GM23338 (cell line): ENCODE data around the gene PIGS. TPM values are rescaled to one million over a fixed set of nuclear protein-coding genes. Genes with fewer than 3 reads are reported as not detected.

Experiments used
- ATAC-seq: fragments of 200-7000 bp; cut with Tn5 transposase; 3 replicates; pipeline ENCODE4 v1.9.1; 2020
- DNase-seq: peaks from one replicate; pipeline ENCODE4 v3.0.0-alpha.2; 2015; ENCODE audit warnings: low spot score
- H2AFZ ChIP-seq: fragments of 200-600 bp; sonication (generic); 2 replicates; pipeline ENCODE4 v1.8.0; 2016; ENCODE audit warnings: antibody characterized with exemption, mild to moderate bottlenecking, moderate library complexity
- H3F3A ChIP-seq: fragments of 200-600 bp; sonication (generic); replicated peaks from 2 replicates; pipeline ENCODE4 v1.8.0; 2017; ENCODE audit warnings: antibody characterized with exemption, mixed run types, low read depth
- H3K27ac ChIP-seq: fragments of 200-600 bp; sonication (generic); 2 replicates; pipeline ENCODE4 v1.6.1; 2016; ENCODE audit warnings: low read depth
- H3K27me3 ChIP-seq: fragments of 200-600 bp; sonication (generic); 2 replicates; pipeline ENCODE4 v1.8.0; 2016; ENCODE audit warnings: mild to moderate bottlenecking, mixed run types, moderate library complexity; ENCODE audit not compliant: insufficient read depth
- H3K36me3 ChIP-seq: fragments of 200-600 bp; sonication (generic); 2 replicates; pipeline ENCODE4 v1.8.0; 2016; ENCODE audit warnings: mild to moderate bottlenecking; ENCODE audit not compliant: insufficient read depth
- H3K4me1 ChIP-seq: fragments of 200-600 bp; sonication (generic); 2 replicates; pipeline ENCODE4 v1.8.0; 2016; ENCODE audit warnings: mild to moderate bottlenecking, moderate library complexity; ENCODE audit not compliant: insufficient read depth
- H3K4me2 ChIP-seq: fragments of 200-600 bp; sonication (generic); 2 replicates; pipeline ENCODE4 v1.7.1; 2017; ENCODE audit warnings: mixed run types
- H3K4me3 ChIP-seq: fragments of 200-600 bp; sonication (generic); 2 replicates; pipeline ENCODE4 v1.6.1; 2016; ENCODE audit warnings: mixed run types
- H3K79me2 ChIP-seq: fragments of 200-600 bp; sonication (generic); replicated peaks from 2 replicates; pipeline ENCODE4 v1.8.0; 2017; ENCODE audit warnings: mild to moderate bottlenecking; ENCODE audit not compliant: insufficient read depth
- H3K9me2 ChIP-seq: fragments of 200-600 bp; sonication (generic); 2 replicates; pipeline ENCODE4 v1.8.0; 2017; ENCODE audit not compliant: insufficient read depth
- H4K20me1 ChIP-seq: fragments of 200-600 bp; sonication (generic); replicated peaks from 2 replicates; pipeline ENCODE4 v1.8.0; 2017; ENCODE audit warnings: mild to moderate bottlenecking; ENCODE audit not compliant: insufficient read depth
- H3K27ac Mint-ChIP-seq: 2 replicates; pipeline ENCODE4 v1.8.0; 2020; ENCODE audit warnings: inconsistent platforms, mild to moderate bottlenecking, moderate library complexity, mixed read lengths
- H3K27me3 Mint-ChIP-seq: 3 replicates; pipeline ENCODE4 v1.8.0; 2022; ENCODE audit warnings: low read depth, mild to moderate bottlenecking, moderate library complexity, mixed read lengths, inconsistent platforms; ENCODE audit not compliant: insufficient read depth, poor library complexity
- H3K36me3 Mint-ChIP-seq: 3 replicates; pipeline ENCODE4 v1.8.0; 2021; ENCODE audit warnings: low read depth, mild to moderate bottlenecking, inconsistent platforms, moderate library complexity, mixed read lengths
- H3K4me1 Mint-ChIP-seq: 3 replicates; pipeline ENCODE4 v1.8.0; 2020; ENCODE audit warnings: mild to moderate bottlenecking, inconsistent platforms, mixed read lengths
- H3K4me3 Mint-ChIP-seq: 3 replicates; pipeline ENCODE4 v1.8.0; 2021; ENCODE audit warnings: moderate library complexity, mild to moderate bottlenecking, inconsistent platforms, mixed read lengths
- H3K9me3 Mint-ChIP-seq: 3 replicates; pipeline ENCODE4 v1.8.0; 2020; ENCODE audit warnings: moderate library complexity, mild to moderate bottlenecking, inconsistent platforms, mixed read lengths
- CREB1 ChIP-seq: fragments of 250-450 bp; sonication (Bioruptor Pico); IDR thresholded peaks from 2 replicates; pipeline ENCODE4 v1.5.0; 2020; ENCODE audit warnings: low read depth, mild to moderate bottlenecking, moderate library complexity
- EZH2 ChIP-seq: fragments of 200-600 bp; sonication (generic); IDR thresholded peaks from one replicate; pipeline ENCODE4 v1.8.0; 2017; ENCODE audit warnings: antibody characterized with exemption, mild to moderate bottlenecking, low read depth; ENCODE audit not compliant: unreplicated experiment
- EZH2phosphoT487 ChIP-seq: fragments of 200-600 bp; sonication (generic); IDR thresholded peaks from one replicate; pipeline ENCODE4 v1.8.1; 2018; ENCODE audit warnings: antibody characterized with exemption; ENCODE audit not compliant: unreplicated experiment
- JUNB ChIP-seq: IDR thresholded peaks from one replicate; pipeline ENCODE4 v1.6.1; 2016; ENCODE audit warnings: antibody characterized with exemption; ENCODE audit not compliant: unreplicated experiment
- POLR2AphosphoS5 ChIP-seq: IDR thresholded peaks from 2 replicates; pipeline ENCODE4 v1.6.1; 2016; ENCODE audit warnings: antibody characterized with exemption, low read depth
- STAT1 ChIP-seq: IDR thresholded peaks from one replicate; pipeline ENCODE4 v1.6.1; 2016; ENCODE audit warnings: antibody characterized with exemption; ENCODE audit not compliant: unreplicated experiment
- ZNF331 ChIP-seq: fragments of 250-450 bp; sonication (Bioruptor Pico); IDR thresholded peaks from 2 replicates; pipeline ENCODE4 v1.5.0; 2020; ENCODE audit warnings: low read depth, mild to moderate bottlenecking, moderate library complexity
- polyA plus RNA-seq: library from polyadenylated mRNA; unstranded; fragments of >200 nt; fragmentation: Nextera tagmentation; extraction: Ambion mirVana; gene quantifications from 2 replicates; pipeline ENCODE4 v1.2.1, GENCODE V29; 2016
- total RNA-seq: library from RNA; depleted of rRNA; stranded (reverse); fragments of >200 nt; shearing (Covaris generic); gene quantifications from 2 replicates; pipeline ENCODE4 v1.2.3, GENCODE V29; 2014
- TF ChIP-seq, protein P1 (sequence below): IDR thresholded peaks from one replicate; pipeline ENCODE4 v1.6.1; 2018; ENCODE audit warnings: antibody characterized with exemption; ENCODE audit not compliant: unreplicated experiment
- TF ChIP-seq, protein P2 (sequence below): IDR thresholded peaks from 2 replicates; pipeline ENCODE4 v1.6.1; 2016; ENCODE audit warnings: antibody characterized with exemption
- TF ChIP-seq, protein P3 (sequence below), 2 experiments: fragments of 200-600 bp in 1 of 2; sonication (generic) in 1 of 2; conservative IDR thresholded peaks; 2 replicates each; pipeline versions ENCODE4 v1.5.1 to v1.6.1; 2016 to 2017; ENCODE audit warnings: antibody characterized with exemption in 2 of 2, low read depth in 2 of 2, mild to moderate bottlenecking in 2 of 2, moderate library complexity in 1 of 2
- TF ChIP-seq, protein P4 (sequence below): fragments of 250-450 bp; sonication (Bioruptor Pico); IDR thresholded peaks from 2 replicates; pipeline ENCODE4 v1.5.0; 2020; ENCODE audit warnings: mild to moderate bottlenecking, moderate library complexity

Gene PIGS
- total and polyA plus RNA-seq, 2 experiments from 2014 or later: 16.4 to 53.2 TPM

DNA sequence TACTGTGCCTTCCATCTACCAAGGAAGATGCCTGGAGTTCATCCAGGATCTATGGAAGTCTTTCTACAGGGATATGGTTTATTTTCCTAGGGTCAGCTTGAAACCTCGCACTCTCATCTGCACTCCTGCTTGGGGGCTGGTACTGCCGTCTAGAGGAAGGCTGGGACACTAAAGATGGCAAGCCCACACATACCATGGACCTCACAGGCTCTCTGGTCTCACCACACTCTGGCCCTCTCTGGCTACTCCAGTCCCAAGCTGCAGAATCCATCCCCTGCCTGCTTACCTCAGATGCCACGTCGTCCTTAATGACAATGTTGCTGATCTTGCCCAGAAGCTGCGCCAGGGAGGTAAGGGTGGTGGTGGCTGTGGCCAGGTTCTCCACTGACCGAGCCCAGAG lies 16.8 kb downstream of the PIGS start (continued):
- TF ChIP-seq, protein P1, sequence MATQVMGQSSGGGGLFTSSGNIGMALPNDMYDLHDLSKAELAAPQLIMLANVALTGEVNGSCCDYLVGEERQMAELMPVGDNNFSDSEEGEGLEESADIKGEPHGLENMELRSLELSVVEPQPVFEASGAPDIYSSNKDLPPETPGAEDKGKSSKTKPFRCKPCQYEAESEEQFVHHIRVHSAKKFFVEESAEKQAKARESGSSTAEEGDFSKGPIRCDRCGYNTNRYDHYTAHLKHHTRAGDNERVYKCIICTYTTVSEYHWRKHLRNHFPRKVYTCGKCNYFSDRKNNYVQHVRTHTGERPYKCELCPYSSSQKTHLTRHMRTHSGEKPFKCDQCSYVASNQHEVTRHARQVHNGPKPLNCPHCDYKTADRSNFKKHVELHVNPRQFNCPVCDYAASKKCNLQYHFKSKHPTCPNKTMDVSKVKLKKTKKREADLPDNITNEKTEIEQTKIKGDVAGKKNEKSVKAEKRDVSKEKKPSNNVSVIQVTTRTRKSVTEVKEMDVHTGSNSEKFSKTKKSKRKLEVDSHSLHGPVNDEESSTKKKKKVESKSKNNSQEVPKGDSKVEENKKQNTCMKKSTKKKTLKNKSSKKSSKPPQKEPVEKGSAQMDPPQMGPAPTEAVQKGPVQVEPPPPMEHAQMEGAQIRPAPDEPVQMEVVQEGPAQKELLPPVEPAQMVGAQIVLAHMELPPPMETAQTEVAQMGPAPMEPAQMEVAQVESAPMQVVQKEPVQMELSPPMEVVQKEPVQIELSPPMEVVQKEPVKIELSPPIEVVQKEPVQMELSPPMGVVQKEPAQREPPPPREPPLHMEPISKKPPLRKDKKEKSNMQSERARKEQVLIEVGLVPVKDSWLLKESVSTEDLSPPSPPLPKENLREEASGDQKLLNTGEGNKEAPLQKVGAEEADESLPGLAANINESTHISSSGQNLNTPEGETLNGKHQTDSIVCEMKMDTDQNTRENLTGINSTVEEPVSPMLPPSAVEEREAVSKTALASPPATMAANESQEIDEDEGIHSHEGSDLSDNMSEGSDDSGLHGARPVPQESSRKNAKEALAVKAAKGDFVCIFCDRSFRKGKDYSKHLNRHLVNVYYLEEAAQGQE: no peak
- TF ChIP-seq ZNF331 (CRISPR knock-in tag) (no peak), EZH2 (no peak), EZH2phosphoT487 (no peak), POLR2AphosphoS5 (no peak), CREB1 (CRISPR knock-in tag) (no peak), STAT1 (no peak), JUNB (no peak)
- TF ChIP-seq, protein P2, sequence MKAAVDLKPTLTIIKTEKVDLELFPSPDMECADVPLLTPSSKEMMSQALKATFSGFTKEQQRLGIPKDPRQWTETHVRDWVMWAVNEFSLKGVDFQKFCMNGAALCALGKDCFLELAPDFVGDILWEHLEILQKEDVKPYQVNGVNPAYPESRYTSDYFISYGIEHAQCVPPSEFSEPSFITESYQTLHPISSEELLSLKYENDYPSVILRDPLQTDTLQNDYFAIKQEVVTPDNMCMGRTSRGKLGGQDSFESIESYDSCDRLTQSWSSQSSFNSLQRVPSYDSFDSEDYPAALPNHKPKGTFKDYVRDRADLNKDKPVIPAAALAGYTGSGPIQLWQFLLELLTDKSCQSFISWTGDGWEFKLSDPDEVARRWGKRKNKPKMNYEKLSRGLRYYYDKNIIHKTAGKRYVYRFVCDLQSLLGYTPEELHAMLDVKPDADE: no peak
- TF ChIP-seq, protein P3, sequence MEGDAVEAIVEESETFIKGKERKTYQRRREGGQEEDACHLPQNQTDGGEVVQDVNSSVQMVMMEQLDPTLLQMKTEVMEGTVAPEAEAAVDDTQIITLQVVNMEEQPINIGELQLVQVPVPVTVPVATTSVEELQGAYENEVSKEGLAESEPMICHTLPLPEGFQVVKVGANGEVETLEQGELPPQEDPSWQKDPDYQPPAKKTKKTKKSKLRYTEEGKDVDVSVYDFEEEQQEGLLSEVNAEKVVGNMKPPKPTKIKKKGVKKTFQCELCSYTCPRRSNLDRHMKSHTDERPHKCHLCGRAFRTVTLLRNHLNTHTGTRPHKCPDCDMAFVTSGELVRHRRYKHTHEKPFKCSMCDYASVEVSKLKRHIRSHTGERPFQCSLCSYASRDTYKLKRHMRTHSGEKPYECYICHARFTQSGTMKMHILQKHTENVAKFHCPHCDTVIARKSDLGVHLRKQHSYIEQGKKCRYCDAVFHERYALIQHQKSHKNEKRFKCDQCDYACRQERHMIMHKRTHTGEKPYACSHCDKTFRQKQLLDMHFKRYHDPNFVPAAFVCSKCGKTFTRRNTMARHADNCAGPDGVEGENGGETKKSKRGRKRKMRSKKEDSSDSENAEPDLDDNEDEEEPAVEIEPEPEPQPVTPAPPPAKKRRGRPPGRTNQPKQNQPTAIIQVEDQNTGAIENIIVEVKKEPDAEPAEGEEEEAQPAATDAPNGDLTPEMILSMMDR (conservative IDR thresholded peaks at IDR 0.05; ENCODE audit: low read depth in 2 of 2): no peak

DNA sequence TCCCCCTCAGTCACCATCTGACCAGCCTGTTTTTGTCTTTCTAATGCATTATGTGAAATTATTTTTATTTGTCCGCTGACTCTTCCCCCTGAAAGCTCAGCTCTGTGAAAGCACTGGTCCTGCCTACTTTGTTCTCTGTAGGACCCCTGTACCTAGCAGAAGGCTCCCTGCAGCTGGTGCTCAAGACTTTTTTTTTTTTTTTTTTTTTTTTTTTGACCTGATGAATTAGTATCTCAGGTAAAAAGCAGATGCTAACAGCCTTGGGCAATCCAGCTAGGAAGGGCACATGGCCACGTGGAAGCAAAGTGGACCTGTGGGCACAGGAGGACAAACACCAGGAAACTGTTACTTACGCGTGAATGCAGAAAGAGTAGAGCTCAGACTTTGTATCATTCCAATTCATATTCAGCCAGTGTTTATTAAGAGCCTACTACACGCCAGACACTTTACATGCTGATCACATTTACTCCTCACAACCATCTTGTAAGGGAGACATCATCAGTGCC lies 18.3 kb downstream of the PIGS start:
- Histone ChIP-seq H3K36me3 (peaks cover 21% of the 10 kb centered on the region; the same call in 1 of the 2 replicates), H4K20me1 (no peaks in the 10 kb centered on the region; the same call in 1 of the 2 replicates), H3K4me3 (peak overlapping the region; percentile 92), H3K27me3 (no peaks in the 10 kb centered on the region), H3K4me1 (peaks cover 15% of the 10 kb centered on the region; the same call in 1 of the 2 replicates), H3K79me2 (peaks cover 8% of the 10 kb centered on the region), H2AFZ (no peak overlapping the region), H3K4me2 (peak overlapping the region; percentile 94), H3K27ac (no peak overlapping the region), H3F3A (no peaks in the 10 kb centered on the region), H3K9me2 (no peaks in the 10 kb centered on the region)
- DNase-seq (no peak), ATAC-seq (no peak)
- Mint-ChIP-seq H3K27ac (peak overlapping the region; percentile 23; the same call in 1 of the 2 replicates), H3K9me3 (no peaks in the 10 kb centered on the region; the same call in 2 of the 3 replicates), H3K4me1 (peaks cover 20% of the 10 kb centered on the region), H3K36me3 (peaks cover 31% of the 10 kb centered on the region), H3K27me3 (peaks cover 18% of the 10 kb centered on the region), H3K4me3 (peak overlapping the region; percentile 91)
- TF ChIP-seq, protein P4, sequence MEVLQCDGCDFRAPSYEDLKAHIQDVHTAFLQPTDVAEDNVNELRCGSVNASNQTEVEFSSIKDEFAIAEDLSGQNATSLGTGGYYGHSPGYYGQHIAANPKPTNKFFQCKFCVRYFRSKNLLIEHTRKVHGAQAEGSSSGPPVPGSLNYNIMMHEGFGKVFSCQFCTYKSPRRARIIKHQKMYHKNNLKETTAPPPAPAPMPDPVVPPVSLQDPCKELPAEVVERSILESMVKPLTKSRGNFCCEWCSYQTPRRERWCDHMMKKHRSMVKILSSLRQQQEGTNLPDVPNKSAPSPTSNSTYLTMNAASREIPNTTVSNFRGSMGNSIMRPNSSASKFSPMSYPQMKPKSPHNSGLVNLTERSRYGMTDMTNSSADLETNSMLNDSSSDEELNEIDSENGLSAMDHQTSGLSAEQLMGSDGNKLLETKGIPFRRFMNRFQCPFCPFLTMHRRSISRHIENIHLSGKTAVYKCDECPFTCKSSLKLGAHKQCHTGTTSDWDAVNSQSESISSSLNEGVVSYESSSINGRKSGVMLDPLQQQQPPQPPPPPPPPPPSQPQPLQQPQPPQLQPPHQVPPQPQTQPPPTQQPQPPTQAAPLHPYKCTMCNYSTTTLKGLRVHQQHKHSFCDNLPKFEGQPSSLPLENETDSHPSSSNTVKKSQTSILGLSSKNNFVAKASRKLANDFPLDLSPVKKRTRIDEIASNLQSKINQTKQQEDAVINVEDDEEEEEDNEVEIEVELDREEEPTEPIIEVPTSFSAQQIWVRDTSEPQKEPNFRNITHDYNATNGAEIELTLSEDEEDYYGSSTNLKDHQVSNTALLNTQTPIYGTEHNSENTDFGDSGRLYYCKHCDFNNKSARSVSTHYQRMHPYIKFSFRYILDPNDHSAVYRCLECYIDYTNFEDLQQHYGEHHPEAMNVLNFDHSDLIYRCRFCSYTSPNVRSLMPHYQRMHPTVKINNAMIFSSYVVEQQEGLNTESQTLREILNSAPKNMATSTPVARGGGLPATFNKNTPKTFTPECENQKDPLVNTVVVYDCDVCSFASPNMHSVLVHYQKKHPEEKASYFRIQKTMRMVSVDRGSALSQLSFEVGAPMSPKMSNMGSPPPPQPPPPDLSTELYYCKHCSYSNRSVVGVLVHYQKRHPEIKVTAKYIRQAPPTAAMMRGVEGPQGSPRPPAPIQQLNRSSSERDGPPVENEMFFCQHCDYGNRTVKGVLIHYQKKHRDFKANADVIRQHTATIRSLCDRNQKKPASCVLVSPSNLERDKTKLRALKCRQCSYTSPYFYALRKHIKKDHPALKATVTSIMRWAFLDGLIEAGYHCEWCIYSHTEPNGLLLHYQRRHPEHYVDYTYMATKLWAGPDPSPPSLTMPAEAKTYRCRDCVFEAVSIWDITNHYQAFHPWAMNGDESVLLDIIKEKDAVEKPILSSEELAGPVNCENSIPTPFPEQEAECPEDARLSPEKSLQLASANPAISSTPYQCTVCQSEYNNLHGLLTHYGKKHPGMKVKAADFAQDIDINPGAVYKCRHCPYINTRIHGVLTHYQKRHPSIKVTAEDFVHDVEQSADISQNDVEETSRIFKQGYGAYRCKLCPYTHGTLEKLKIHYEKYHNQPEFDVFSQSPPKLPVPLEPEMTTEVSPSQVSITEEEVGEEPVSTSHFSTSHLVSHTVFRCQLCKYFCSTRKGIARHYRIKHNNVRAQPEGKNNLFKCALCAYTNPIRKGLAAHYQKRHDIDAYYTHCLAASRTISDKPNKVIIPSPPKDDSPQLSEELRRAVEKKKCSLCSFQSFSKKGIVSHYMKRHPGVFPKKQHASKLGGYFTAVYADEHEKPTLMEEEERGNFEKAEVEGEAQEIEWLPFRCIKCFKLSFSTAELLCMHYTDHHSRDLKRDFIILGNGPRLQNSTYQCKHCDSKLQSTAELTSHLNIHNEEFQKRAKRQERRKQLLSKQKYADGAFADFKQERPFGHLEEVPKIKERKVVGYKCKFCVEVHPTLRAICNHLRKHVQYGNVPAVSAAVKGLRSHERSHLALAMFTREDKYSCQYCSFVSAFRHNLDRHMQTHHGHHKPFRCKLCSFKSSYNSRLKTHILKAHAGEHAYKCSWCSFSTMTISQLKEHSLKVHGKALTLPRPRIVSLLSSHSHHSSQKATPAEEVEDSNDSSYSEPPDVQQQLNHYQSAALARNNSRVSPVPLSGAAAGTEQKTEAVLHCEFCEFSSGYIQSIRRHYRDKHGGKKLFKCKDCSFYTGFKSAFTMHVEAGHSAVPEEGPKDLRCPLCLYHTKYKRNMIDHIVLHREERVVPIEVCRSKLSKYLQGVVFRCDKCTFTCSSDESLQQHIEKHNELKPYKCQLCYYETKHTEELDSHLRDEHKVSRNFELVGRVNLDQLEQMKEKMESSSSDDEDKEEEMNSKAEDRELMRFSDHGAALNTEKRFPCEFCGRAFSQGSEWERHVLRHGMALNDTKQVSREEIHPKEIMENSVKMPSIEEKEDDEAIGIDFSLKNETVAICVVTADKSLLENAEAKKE (CRISPR knock-in tag): no peak
